ENCODE measurements around the gene TMEM69.
A peak's percentile ranks its signal among the peaks of the same experiment; 100 is the strongest.
"Not testable (repeated sequence)": the region's sequence is repeated elsewhere in the genome, so short reads cannot be mapped to it uniquely, and the experiment has no call there.

Gene TMEM69

DNA sequence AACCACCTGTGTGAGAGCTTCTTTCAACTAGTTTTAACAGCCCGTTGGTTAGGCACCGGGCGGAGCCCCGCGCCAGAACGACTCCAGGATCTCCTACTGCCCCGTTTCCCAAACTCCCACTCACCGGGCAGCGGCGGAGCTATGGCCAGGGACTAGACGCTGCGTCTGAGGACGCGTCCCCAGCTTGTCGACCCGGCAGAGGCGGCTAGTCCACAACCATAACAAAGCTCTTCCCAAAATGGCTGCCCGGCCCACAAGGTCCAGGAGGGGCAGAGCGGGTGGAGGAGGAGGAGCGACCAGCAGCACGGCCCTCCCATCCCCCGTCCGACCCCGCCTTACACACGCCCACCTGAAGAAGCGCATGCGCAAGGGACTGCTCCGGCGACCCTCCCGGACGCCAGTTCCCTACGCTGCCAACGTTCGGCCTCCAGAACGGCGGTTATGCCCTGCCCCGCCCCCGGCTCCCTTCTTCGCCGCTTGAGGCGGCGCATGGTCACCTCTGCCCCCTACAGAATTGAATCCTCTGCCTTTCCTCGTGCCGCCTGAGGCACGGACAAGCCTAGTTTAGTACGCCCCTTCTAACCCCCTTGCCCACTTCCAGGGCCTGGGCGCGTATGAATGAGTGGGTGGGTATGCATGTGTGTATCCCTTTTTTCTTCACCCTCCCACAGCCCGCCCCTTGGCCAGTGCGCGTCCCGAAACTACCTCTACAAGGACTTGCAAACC, 1.5 kb upstream of the TMEM69 start, which contains the start of gene GPBP1L1:
TSS of gene GPBP1L1 (minus strand) at position 246 of the 726 bp plus-strand sequence. CDS start 27,446 bp downstream, outside the sequence.
- TF ChIP-seq, protein P1, sequence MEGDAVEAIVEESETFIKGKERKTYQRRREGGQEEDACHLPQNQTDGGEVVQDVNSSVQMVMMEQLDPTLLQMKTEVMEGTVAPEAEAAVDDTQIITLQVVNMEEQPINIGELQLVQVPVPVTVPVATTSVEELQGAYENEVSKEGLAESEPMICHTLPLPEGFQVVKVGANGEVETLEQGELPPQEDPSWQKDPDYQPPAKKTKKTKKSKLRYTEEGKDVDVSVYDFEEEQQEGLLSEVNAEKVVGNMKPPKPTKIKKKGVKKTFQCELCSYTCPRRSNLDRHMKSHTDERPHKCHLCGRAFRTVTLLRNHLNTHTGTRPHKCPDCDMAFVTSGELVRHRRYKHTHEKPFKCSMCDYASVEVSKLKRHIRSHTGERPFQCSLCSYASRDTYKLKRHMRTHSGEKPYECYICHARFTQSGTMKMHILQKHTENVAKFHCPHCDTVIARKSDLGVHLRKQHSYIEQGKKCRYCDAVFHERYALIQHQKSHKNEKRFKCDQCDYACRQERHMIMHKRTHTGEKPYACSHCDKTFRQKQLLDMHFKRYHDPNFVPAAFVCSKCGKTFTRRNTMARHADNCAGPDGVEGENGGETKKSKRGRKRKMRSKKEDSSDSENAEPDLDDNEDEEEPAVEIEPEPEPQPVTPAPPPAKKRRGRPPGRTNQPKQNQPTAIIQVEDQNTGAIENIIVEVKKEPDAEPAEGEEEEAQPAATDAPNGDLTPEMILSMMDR (IDR thresholded peaks at IDR 0.05; ENCODE audit: low read depth, low read length) = no peak

GRCh38 chr1:45687014-45687753, 797 bp upstream of the TMEM69 start:
- DNase-seq (ENCODE audit: low read depth in 2 of 2) = peak; percentile 99
- peak overlapping the region; percentile 95 to 97 for H3K4me3 ChIP-seq (replicated peaks in 1 of 2; ENCODE audit: low read depth in 2 of 2, low read length in 2 of 2)
- TF ChIP-seq, protein P1 (IDR thresholded peaks at IDR 0.05; ENCODE audit: low read depth, low read length) = no peak

More for the DNA sequence above, 1.5 kb upstream of the TMEM69 start, which contains the start of gene GPBP1L1:
- peak; percentile 98 to 99 for DNase-seq (ENCODE audit: low read depth in 2 of 2)
- H3K4me3 ChIP-seq (replicated peaks in 1 of 2; ENCODE audit: low read depth in 2 of 2, low read length in 2 of 2) = peak within 1 kb of the TSS; percentile 95 to 97

DNA sequence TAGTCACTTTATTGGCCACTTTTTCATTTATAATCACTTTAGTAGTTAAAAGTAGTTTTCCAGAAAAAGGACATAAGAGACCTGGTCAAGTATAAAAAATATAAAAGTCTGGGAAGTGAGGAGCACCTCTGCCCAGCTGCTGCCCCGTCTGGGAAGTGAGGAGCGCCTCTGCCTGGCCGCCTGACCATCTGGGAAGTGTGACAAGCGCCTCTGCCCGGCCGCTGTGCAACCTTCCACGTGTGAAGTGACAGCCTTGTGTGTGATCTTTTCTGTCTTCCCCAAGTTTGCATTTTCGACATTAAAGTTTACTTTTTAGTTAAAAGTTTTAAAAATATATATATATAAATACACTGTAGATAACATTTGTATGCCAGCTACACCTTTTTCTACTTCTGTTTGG, 5.8 kb downstream of the TMEM69 start:
- not testable (repeated sequence) for DNase-seq (ENCODE audit: low read depth in 2 of 2); H3K4me3 ChIP-seq (replicated peaks in 1 of 2; ENCODE audit: low read depth in 2 of 2, low read length in 2 of 2)

GRCh38 chr1:45694823-45695222, 6.8 kb downstream of the TMEM69 start:
- no peak for DNase-seq (ENCODE audit: low read depth in 2 of 2)
- no peak overlapping the region for H3K4me3 ChIP-seq (replicated peaks in 1 of 2; ENCODE audit: low read depth in 2 of 2, low read length in 2 of 2)
- TF ChIP-seq, protein P1 (IDR thresholded peaks at IDR 0.05; ENCODE audit: low read depth, low read length) = no peak

DNA sequence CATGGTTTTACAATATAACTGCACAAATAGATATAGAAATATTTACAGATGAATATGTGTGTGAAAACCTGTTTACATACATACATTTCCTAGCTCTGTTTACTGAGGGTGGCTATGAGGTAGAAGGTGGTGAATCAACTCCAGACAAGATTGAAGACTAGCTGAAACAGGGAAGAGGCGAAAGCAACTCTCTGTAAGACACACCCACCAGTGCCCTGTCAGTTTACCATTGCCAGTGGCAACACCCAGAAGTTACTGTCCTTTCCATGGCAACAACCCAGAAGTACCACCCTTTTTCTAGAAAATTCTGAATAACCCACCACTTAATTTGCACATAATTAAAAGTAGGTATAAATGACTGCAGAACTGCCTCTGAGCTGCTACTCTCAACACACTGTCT, 16.7 kb downstream of the TMEM69 start:
- no peak overlapping the region for H3K4me3 ChIP-seq (replicated peaks in 1 of 2; ENCODE audit: low read depth in 2 of 2, low read length in 2 of 2)
- TF ChIP-seq, protein P1 (IDR thresholded peaks at IDR 0.05; ENCODE audit: low read depth, low read length) = no peak
- no peak for DNase-seq (ENCODE audit: low read depth in 2 of 2)

- no peak overlapping the region for H3K4me3 ChIP-seq (replicated peaks in 1 of 2; ENCODE audit: low read depth in 2 of 2, low read length in 2 of 2)
- DNase-seq (ENCODE audit: low read depth in 2 of 2) = no peak
- TF ChIP-seq, protein P1 (IDR thresholded peaks at IDR 0.05; ENCODE audit: low read depth, low read length) = no peak
These were observed 25.7 kb downstream of the TMEM69 start for GRCh38 chr1:45713711-45714110.

DNA sequence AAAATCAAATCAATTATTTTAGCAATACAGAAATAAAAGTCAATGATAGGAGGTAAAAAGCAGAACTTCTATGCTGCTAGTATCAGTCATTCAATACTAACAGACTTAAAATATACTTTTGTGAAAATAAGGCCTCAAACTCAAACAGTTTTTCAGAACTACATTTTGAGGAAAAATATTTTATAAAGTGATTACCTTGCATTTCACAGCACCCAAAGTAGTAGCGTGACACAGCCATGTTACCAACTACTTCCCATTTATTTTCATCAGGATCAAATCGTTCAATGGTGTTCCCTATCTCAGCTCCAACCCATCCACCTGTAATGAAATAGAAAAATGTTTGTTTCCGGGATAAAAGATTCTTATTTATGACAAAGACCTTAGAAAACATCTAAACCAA, 28.7 kb downstream of the TMEM69 start:
- no peak for DNase-seq (ENCODE audit: low read depth in 2 of 2)
- TF ChIP-seq, protein P1 (IDR thresholded peaks at IDR 0.05; ENCODE audit: low read depth, low read length) = no peak
- no peak overlapping the region for H3K4me3 ChIP-seq (replicated peaks in 1 of 2; ENCODE audit: low read depth in 2 of 2, low read length in 2 of 2)

- not testable (repeated sequence) for H3K4me3 ChIP-seq (replicated peaks in 1 of 2; ENCODE audit: low read depth in 2 of 2, low read length in 2 of 2)
- peak; percentile 15 to 61 for DNase-seq (ENCODE audit: low read depth in 2 of 2)
These were observed 29.4 kb downstream of the TMEM69 start for GRCh38 chr1:45717386-45717785.
